ENCODE results near the gene CTBP2.

Gene CTBP2

DNA sequence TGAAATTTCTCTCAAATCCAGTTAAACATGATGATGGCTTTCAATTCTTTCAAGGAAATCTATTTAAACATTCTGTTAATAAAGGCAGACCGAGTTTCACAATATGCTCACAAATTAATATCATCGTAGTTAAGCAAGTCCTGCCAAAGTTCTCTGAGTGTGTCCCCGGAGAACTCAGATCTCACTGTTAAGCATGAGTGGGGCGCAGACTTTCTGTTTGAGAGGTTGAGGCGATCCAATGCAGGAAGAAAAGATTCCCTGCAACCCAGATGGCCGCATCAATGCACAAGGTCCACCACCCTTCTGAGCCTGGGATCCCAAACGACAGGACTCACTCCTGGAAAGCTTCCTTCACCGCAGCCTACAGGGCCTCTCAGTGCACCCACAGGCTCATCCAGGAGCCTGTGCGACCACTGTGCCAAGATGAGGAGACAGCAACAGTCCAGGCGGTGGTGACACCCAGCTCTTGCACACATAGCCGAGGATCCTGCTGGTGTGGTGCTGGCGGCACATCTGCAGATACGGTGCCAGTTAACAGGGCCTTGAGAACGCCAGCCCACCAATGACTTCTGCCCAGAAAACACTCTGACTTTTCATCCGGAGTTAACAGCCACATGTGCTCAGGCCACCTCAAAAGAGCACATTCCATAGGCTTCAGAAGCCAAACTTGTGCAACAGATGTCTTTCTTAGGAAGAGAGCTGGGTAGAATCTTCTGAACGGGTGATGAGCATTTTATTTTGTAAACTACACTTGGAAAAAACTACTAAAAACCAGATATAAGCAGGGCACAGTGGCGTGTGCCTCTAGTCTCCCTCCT is 116.3 kb downstream of the CTBP2 start:
- no peak for DNase-seq (ENCODE audit: low read depth)

DNA sequence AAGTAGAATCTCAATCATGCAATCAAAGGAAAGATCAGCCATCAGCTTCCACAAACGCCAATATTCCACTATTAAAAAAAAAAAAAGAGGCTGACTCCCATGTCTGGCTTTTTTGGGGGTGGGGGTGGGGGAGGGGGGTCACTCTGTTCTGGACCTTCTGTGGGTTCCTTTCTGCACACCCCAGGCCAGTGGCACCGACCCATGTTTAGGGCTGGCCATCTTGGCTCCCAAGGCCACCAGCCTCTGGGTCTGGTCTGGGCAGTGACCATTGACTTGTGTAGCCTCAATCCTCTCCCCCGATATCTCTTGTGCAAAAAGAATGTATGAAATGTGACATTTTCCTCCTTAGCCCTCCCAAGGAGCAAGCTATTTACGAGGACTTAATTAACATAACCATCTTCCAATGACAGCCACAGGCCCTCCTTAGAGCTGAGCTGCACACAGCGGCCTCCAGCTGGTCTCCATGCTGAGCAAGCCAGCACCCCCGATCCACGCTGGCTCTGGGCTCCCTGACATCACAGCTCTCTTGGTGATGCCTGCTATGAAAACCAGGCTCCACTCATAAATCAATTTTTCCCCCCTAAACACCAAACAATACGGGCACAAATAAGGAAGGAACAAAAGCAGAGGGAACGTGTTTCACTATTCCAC is 118.4 kb downstream of the CTBP2 start:
- DNase-seq (ENCODE audit: low read depth), result no peak

- no peak for DNase-seq (ENCODE audit: low read depth)
Measured at GRCh38 chr10:125039354-125039769, 121.0 kb downstream of the CTBP2 start.

GRCh38 chr10:125038637-125039036 is 121.7 kb downstream of the CTBP2 start:
- DNase-seq (ENCODE audit: low read depth), result no peak

GRCh38 chr10:125037145-125037877 is 123.1 kb downstream of the CTBP2 start:
- no peak for DNase-seq (ENCODE audit: low read depth)

DNA sequence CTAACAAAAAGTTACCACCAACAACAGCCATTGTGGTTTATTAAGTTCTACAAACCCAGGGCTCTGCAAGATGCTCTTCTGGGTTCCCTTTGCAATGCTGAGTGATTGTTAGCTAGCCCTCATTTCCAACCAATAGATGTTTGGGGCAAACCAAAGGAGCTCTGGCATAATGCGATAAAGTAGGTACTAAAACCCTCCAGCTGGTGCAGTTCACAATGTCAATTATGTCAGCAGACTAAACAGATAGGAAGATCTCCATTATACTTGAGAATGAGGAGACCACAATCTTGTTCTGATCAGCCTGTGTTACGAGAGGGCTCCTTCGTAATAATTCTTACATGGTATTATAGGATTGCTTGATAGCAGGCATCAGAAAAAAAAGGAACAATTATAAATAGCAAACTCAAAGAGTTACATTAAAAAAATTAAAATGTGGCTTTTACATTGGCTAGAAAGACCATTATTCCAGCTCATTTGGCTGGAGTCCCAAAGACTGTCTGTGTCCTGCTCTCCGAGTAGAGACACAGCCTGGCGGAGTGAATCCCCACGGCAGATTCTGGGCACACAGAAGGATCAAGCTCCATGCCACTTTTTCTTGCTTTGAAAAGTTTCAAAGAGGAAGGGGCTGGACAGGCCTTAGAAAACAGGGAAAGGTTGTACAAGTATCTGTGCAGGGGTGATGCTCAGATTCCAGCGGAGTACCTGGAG is 124.6 kb downstream of the CTBP2 start:
- no peak for DNase-seq (ENCODE audit: low read depth)

GRCh38 chr10:125035136-125035535 is 125.2 kb downstream of the CTBP2 start:
- DNase-seq (ENCODE audit: low read depth), result no peak

GRCh38 chr10:125034675-125035074 is 125.7 kb downstream of the CTBP2 start:
- DNase-seq (ENCODE audit: low read depth), result no peak

DNA sequence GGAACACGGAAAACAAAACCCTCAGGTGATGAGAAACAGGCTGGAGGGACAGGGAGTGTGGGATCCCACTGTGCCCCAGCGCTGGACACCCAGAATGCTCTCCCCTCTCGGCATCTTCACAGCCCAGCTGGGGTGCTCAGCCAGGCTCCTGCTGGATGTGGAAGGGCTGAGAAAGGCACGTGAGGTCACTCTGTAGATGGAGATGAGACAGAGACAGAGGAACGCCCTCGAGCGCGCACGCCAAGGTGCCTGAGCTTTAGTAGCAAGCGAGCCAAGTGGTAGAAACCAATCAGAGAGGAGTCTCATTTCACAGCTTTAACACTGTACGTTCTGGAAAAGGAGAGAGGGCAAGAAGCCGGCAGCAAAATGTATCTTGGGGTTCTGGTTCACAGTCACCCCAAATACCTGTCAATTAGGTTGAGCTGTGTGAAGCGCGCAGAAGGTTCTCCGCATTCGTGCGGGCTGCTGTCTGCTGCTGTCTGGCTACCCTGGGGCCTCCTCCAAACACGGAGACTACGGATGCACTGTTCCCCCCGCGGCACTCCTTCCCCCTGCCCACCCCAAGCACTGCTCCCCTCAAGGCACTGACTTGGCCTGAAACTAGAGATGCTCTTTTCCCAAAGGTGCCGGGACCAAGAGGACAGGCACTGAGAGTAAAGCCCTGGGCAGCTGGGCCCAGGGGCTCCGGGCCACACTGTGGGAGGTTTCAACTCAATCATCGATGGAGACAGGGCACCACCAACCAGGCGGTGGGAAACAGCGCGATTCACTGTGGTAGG is 127.0 kb downstream of the CTBP2 start:
- no peak for DNase-seq (ENCODE audit: low read depth)

GRCh38 chr10:125032474-125033020 is 127.8 kb downstream of the CTBP2 start:
- DNase-seq (ENCODE audit: low read depth), result no peak

DNA sequence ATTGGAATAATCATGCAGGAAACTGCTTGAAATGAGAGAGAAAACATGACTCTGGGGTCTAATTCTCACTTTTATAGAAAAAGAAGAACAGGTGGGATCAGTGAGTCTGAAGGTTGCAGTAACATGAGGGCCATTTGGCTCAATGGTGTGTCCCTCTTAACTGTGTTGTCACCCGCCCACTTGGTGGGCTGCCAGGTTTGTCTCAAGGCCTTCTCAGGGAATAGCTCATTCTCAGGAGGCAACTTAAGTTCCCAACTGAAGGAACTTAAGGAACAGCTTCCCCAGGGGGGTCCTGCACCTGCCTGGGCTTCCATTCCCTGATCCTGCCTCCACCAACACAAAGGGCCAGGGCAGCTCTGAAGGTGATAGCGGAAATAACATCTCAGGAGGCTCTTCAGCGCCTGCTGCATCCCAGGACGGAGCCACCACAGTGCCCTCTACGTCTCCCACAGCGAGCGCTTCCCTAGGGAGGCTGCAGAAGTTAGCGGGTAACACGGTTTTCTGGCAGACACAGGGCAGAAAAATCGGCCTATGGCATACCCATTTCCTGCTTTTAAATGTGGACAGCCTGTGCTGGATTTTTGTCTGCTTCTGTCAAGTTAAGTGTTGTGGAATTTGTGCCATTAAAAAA is 129.7 kb downstream of the CTBP2 start:
- no peak for DNase-seq (ENCODE audit: low read depth)

- no peak for DNase-seq (ENCODE audit: low read depth)
Measured at GRCh38 chr10:125029584-125030242, 130.7 kb downstream of the CTBP2 start.

DNA sequence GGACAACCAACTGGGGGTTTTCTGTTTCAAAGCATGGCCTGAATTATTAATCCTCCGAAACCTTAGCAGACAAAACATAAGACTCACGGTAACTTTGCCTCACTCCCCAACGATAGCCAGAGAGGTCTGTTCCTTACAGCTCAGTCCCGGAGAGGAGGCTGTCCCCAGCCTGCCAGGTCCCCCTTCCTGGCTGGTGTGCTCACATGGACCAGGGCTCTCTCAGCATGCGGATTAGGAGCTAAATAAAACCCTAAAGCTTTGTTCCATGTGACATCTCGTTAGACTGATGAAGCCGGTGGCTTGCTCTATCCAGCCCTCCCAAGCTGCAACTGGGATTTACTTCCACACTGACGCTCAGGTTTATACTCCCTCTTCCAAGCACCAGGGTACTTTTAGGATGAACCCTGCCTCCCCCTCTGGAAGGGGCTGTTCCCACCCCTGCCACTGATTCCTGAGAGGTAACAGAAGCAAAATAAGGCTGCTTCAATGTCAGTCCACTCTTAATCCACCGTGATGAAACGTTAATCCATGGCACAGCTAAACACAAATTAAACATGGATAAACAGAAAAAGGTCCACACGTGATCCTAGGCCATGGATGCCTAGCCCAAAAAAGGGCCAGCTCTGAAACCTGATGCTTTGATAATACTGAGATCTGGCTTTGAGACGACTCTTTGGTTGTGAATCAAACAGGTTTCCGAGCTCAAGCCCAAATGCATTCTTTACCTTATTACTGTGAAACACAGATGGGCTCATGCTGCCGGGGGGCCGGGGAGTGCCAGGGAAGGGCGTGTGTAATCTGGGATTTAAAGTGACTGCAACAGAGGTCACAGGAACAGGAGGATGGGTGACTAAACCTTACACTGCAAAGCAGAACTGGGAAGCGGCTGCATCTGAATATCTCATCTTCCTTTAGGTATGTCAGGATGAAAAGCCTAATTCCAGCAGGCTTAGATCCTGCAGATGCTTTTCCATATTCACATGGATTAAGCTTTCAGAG is 132.2 kb downstream of the CTBP2 start:
- DNase-seq (ENCODE audit: low read depth), result no peak

GRCh38 chr10:125026974-125027735 is 133.2 kb downstream of the CTBP2 start:
- DNase-seq (ENCODE audit: low read depth), result no peak

DNA sequence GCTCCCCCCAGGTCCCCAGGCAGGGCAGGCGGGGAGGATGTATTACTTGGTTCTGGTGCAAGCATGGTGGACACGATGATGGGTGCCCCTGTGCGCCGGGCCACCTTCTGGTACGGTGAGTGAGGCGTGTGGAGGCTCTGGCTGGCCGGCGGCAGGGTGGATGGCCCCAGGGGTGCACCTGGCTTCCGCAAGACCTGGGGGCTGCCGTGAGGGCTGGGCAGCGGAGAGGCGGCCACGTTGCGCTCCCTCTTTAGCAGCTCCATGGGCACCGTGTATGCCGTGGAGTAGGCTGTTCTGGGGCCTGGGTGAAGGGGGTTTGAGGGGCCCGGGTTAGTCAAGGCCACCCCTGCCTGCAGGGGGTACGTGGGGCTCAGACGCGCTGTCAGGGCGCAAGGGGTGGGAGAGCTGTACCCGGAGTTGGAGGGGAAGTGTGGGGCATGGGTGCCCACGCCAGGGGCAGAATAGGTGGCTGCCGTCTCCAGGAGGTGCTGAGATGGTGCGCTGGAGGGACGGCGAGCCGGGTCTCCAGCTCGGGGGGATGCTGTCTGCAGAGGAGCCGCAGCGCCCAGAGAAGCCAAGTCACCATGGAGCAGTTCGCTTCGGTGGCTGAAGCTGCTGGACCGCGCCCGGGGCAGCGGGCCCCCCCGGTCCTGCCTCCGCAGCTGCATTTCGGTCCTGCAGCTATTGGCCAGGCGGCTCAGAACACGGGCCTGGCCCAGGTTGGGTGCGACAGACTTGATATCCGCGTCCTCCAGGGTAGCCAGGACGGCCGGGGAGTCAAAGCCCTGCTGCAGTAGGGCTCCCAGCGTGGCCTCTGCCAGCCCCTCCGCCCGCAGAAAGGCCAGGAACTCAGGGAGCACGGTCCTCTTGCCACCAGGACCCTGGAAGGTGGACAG is 134.1 kb downstream of the CTBP2 start:
- DNase-seq (ENCODE audit: low read depth), result no peak

GRCh38 chr10:125025341-125025740 is 135.0 kb downstream of the CTBP2 start:
- no peak for DNase-seq (ENCODE audit: low read depth)

Data from activated gamma-delta T cell treated with anti-CD3 and anti-CD28 coated beads, Interleukin-2, amount 50 U/mL, for 16 hours (primary cell).